ENCODE data around the gene THBS2. TPM values are rescaled to one million over a fixed set of nuclear protein-coding genes. Genes with fewer than 3 reads are reported as not detected.

Gene THBS2
- total RNA-seq, 1 experiment from 2014 or later = 0.39 TPM

GRCh38 chr6:169287675-169288074 is 34.0 kb upstream of the THBS2 start:
- no peak overlapping the region for H3K4me3 ChIP-seq (replicated peaks in 1 of 2; ENCODE audit: low read depth in 1 of 2, low read length in 2 of 2)
- H4K20me1 ChIP-seq (ENCODE audit: insufficient read depth) = no peaks in the 10 kb centered on the region
- H3K79me2 ChIP-seq (ENCODE audit: insufficient read depth, low read length) = no peaks in the 10 kb centered on the region
- DNase-seq (ENCODE audit: low read depth, low spot score) (no peak), ATAC-seq (no peak)
- H3K4me1 ChIP-seq (ENCODE audit: control insufficient read depth in 1 of 2, insufficient read depth in 2 of 2, low read length in 2 of 2) = peaks cover 34 to 37% of the 10 kb centered on the region in 2 experiments
- TF ChIP-seq MAX (IDR thresholded peaks at IDR 0.05) (no peak), RAD21 (IDR thresholded peaks at IDR 0.05; ENCODE audit: low read depth) (peak; percentile 50), CTCF (IDR thresholded peaks at IDR 0.05 in 2 of 3, conservative IDR thresholded peaks at IDR 0.05 in 1 of 3; ENCODE audit: borderline replicate concordance in 1 of 3, insufficient read depth in 1 of 3, low read depth in 2 of 3, low read length in 2 of 3) (peak in 2 of 3 experiments; percentile 30 to 74; a peak in 3 of 6 replicates)
- BruUV-seq (replicated peaks) = no TSS peak
- H3K36me3 ChIP-seq (ENCODE audit: control insufficient read depth in 1 of 2, insufficient read depth in 2 of 2, low read length in 2 of 2) = no peaks in the 10 kb centered on the region
- RAD21 ChIA-PET (ENCODE audit: low non-redundant PET in 1 of 2, low total read pairs in 2 of 2, uncharacterized antibody in 2 of 2, unreplicated experiment in 2 of 2) = no interaction called here
- 0 out of 2 replicates have a peak overlapping the region, but pooled peaks have one; percentile 48 for H3K4me2 ChIP-seq (ENCODE audit: low read length)
- no peak overlapping the region for H2AFZ ChIP-seq (ENCODE audit: low read depth, low read length, poor library complexity, severe bottlenecking)
- no peaks in the 10 kb centered on the region for H3K27me3 ChIP-seq (ENCODE audit: insufficient read depth, low read length)
- H3K9ac ChIP-seq (ENCODE audit: low read length) = no peak overlapping the region
- CTCF ChIA-PET = no interaction called here
- POLR2A ChIA-PET = no interaction called here
- intact Hi-C loops (cut with micrococcal nuclease) = no loop called here
- H3K9me3 ChIP-seq (ENCODE audit: control insufficient read depth in 1 of 2, insufficient read depth in 1 of 2, low read depth in 1 of 2, low read length in 2 of 2) = no peaks in the 10 kb centered on the region
- no peaks in the 10 kb centered on the region for H3K9me2 ChIP-seq (ENCODE audit: insufficient read depth)
- peak overlapping the region; percentile 58; the same call in 1 of the 2 replicates for H3K27ac ChIP-seq (ENCODE audit: low read depth, low read length)

GRCh38 chr6:169286961-169287360 is 33.3 kb upstream of the THBS2 start:
- intact Hi-C loops (cut with micrococcal nuclease) = no loop called here
- no peaks in the 10 kb centered on the region for H3K9me3 ChIP-seq (ENCODE audit: control insufficient read depth in 1 of 2, insufficient read depth in 1 of 2, low read depth in 1 of 2, low read length in 2 of 2)
- no peak overlapping the region for H3K27ac ChIP-seq (ENCODE audit: low read depth, low read length)
- H3K9ac ChIP-seq (ENCODE audit: low read length) = no peak overlapping the region
- no peak overlapping the region for H3K4me3 ChIP-seq (replicated peaks in 1 of 2; ENCODE audit: low read depth in 1 of 2, low read length in 2 of 2)
- H4K20me1 ChIP-seq (ENCODE audit: insufficient read depth) = no peaks in the 10 kb centered on the region
- peaks cover 29 to 30% of the 10 kb centered on the region in 2 experiments for H3K4me1 ChIP-seq (ENCODE audit: control insufficient read depth in 1 of 2, insufficient read depth in 2 of 2, low read length in 2 of 2)
- H3K9me2 ChIP-seq (ENCODE audit: insufficient read depth) = no peaks in the 10 kb centered on the region
- H2AFZ ChIP-seq (ENCODE audit: low read depth, low read length, poor library complexity, severe bottlenecking) = no peak overlapping the region
- no peak overlapping the region for H3K4me2 ChIP-seq (ENCODE audit: low read length)
- RAD21 ChIA-PET (ENCODE audit: low non-redundant PET in 1 of 2, low total read pairs in 2 of 2, uncharacterized antibody in 2 of 2, unreplicated experiment in 2 of 2) = no interaction called here
- DNase-seq (ENCODE audit: low read depth, low spot score) (no peak), ATAC-seq (no peak)
- no TSS peak for BruUV-seq (replicated peaks)
- POLR2A ChIA-PET = no interaction called here
- H3K79me2 ChIP-seq (ENCODE audit: insufficient read depth, low read length) = no peaks in the 10 kb centered on the region
- no peaks in the 10 kb centered on the region for H3K36me3 ChIP-seq (ENCODE audit: control insufficient read depth in 1 of 2, insufficient read depth in 2 of 2, low read length in 2 of 2)
- CTCF ChIA-PET = no interaction called here
- no peaks in the 10 kb centered on the region for H3K27me3 ChIP-seq (ENCODE audit: insufficient read depth, low read length)
- TF ChIP-seq ELF1 (IDR thresholded peaks at IDR 0.05; ENCODE audit: borderline replicate concordance, low read depth) (no peak), EZH2phosphoT487 (IDR thresholded peaks at IDR 0.05; ENCODE audit: borderline replicate concordance) (no peak), FOSL1 (IDR thresholded peaks at IDR 0.05; ENCODE audit: low read depth) (no peak), ZFX (IDR thresholded peaks at IDR 0.05) (no peak), YY1 (IDR thresholded peaks at IDR 0.05; ENCODE audit: extremely low read depth, insufficient replicate concordance, low read depth, low read length) (no peak), ZNF274 (IDR thresholded peaks at IDR 0.05; ENCODE audit: low read depth, low read length) (no peak), SP1 (IDR thresholded peaks at IDR 0.05; ENCODE audit: low read depth) (no peak), CEBPB (IDR thresholded peaks at IDR 0.05; ENCODE audit: low read depth) (no peak), CTCF (IDR thresholded peaks at IDR 0.05 in 2 of 3, conservative IDR thresholded peaks at IDR 0.05 in 1 of 3; ENCODE audit: borderline replicate concordance in 1 of 3, insufficient read depth in 1 of 3, low read depth in 2 of 3, low read length in 2 of 3) (no peak), EGR1 (IDR thresholded peaks at IDR 0.05; ENCODE audit: low read depth) (no peak), EZH2 (IDR thresholded peaks at IDR 0.05) (no peak)
- TF ChIP-seq, protein P1, sequence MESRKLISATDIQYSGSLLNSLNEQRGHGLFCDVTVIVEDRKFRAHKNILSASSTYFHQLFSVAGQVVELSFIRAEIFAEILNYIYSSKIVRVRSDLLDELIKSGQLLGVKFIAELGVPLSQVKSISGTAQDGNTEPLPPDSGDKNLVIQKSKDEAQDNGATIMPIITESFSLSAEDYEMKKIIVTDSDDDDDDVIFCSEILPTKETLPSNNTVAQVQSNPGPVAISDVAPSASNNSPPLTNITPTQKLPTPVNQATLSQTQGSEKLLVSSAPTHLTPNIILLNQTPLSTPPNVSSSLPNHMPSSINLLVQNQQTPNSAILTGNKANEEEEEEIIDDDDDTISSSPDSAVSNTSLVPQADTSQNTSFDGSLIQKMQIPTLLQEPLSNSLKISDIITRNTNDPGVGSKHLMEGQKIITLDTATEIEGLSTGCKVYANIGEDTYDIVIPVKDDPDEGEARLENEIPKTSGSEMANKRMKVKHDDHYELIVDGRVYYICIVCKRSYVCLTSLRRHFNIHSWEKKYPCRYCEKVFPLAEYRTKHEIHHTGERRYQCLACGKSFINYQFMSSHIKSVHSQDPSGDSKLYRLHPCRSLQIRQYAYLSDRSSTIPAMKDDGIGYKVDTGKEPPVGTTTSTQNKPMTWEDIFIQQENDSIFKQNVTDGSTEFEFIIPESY (IDR thresholded peaks at IDR 0.05; ENCODE audit: extremely low read depth, insufficient replicate concordance, low read length) = no peak

All from HCT116 (cell line).